ENCODE data around the gene TMEM8B.

The TMEM8B gene

GRCh38 chr9:35790385-35791296, 38.4 kb upstream of the TMEM8B start:
- Histone ChIP-seq H3K4me3 (ENCODE audit: low read depth, low read length) (peak overlapping the region; percentile 39), H3K27me3 (no peaks in the 10 kb centered on the region), H3K9me3 (no peaks in the 10 kb centered on the region), H3K4me1 (peaks cover 11% of the 10 kb centered on the region), H3K36me3 (no peaks in the 10 kb centered on the region)
- TF ChIP-seq CTCF (IDR thresholded peaks at IDR 0.05; ENCODE audit: low read depth, low read length) = peak; percentile 94
- DNase-seq = peak; percentile 85

- TF ChIP-seq CTCF (IDR thresholded peaks at IDR 0.05; ENCODE audit: low read depth, low read length) = no peak
- Histone ChIP-seq H3K36me3 (no peaks in the 10 kb centered on the region), H3K4me3 (ENCODE audit: low read depth, low read length) (peak within 1 kb of the TSS; percentile 57), H3K4me1 (peaks cover 11% of the 10 kb centered on the region), H3K9me3 (no peaks in the 10 kb centered on the region), H3K27me3 (no peaks in the 10 kb centered on the region)
- peak; percentile 48 for DNase-seq
Observed at GRCh38 chr9:35791297-35791921, 37.6 kb upstream of the TMEM8B start, which contains the start of gene NPR2. Gene NPR2, plus strand, starts transcription at chr9:35791591. Its CDS starts 818 bp downstream, at chr9:35792409.

GRCh38 chr9:35792024-35792813, 36.8 kb upstream of the TMEM8B start:
- Histone ChIP-seq H3K36me3 (no peaks in the 10 kb centered on the region), H3K9me3 (no peaks in the 10 kb centered on the region), H3K4me1 (peaks cover 11% of the 10 kb centered on the region), H3K27me3 (no peaks in the 10 kb centered on the region), H3K4me3 (ENCODE audit: low read depth, low read length) (peak overlapping the region; percentile 57)
- DNase-seq = no peak
- TF ChIP-seq CTCF (IDR thresholded peaks at IDR 0.05; ENCODE audit: low read depth, low read length) = no peak

- Histone ChIP-seq H3K27me3 (no peaks in the 10 kb centered on the region), H3K4me3 (ENCODE audit: low read depth, low read length) (no peak overlapping the region), H3K36me3 (no peaks in the 10 kb centered on the region), H3K4me1 (peaks cover 12% of the 10 kb centered on the region), H3K9me3 (no peaks in the 10 kb centered on the region)
- DNase-seq = no peak
- TF ChIP-seq CTCF (IDR thresholded peaks at IDR 0.05; ENCODE audit: low read depth, low read length) = no peak
Observed at GRCh38 chr9:35792826-35793225, 36.2 kb upstream of the TMEM8B start.

GRCh38 chr9:35793461-35793860, 35.6 kb upstream of the TMEM8B start:
- Histone ChIP-seq H3K4me3 (ENCODE audit: low read depth, low read length) (no peak overlapping the region), H3K36me3 (no peaks in the 10 kb centered on the region), H3K27me3 (no peaks in the 10 kb centered on the region), H3K9me3 (no peaks in the 10 kb centered on the region), H3K4me1 (peaks cover 16% of the 10 kb centered on the region)
- peak; percentile 69 for DNase-seq
- TF ChIP-seq CTCF (IDR thresholded peaks at IDR 0.05; ENCODE audit: low read depth, low read length) = no peak

All from BE2C (cell line).